ENCODE measurements around the gene MPO. TPM values are rescaled to one million over a fixed set of nuclear protein-coding genes. Genes with fewer than 3 reads are reported as not detected.

Gene MPO
- total and polyA plus RNA-seq, 9 of the 15 experiments (the other 6 are each of a cell fraction or from before 2014, with no cell fraction given), result 0.04 to 0.47 (median 0.39) TPM; not detected in 6

- intact Hi-C loops (cut with micrococcal nuclease), result no loop called here
- Histone ChIP-seq H3K4me2 (ENCODE audit: insufficient read depth, low read length) (no peak overlapping the region), H3K9me3 (replicated peaks; ENCODE audit: control insufficient read depth, insufficient read depth, low read depth, low read length) (no peaks in the 10 kb centered on the region), H3K4me3 (no peak overlapping the region), H3K27ac (ENCODE audit: extremely low read depth, low read depth, low read length) (no peak overlapping the region), H3K4me1 (replicated peaks in 1 of 2; ENCODE audit: control insufficient read depth in 2 of 2, insufficient read depth in 2 of 2, low read length in 2 of 2) (peaks cover 2 to 6% of the 10 kb centered on the region in 2 experiments; a peak in 3 of 5 replicates), H3K79me2 (ENCODE audit: control insufficient read depth, insufficient read depth, low read length) (no peaks in the 10 kb centered on the region), H3K9me1 (ENCODE audit: control insufficient read depth, insufficient read depth, low read length) (no peaks in the 10 kb centered on the region), H4K20me1 (replicated peaks; ENCODE audit: control insufficient read depth, insufficient read depth, low read length) (peaks cover 5% of the 10 kb centered on the region), H3K27me3 (ENCODE audit: control insufficient read depth in 2 of 2, insufficient read depth in 2 of 2, low read length in 2 of 2) (peaks cover 34 to 83% of the 10 kb centered on the region in 2 experiments), H3K36me3 (ENCODE audit: control insufficient read depth, insufficient read depth, low read length) (no peaks in the 10 kb centered on the region), H2AFZ (ENCODE audit: low read depth, low read length) (no peak overlapping the region), H3K9ac (ENCODE audit: insufficient read depth in 1 of 2, low read depth in 2 of 2, low read length in 2 of 2) (no peak overlapping the region)
- 4% methylated on average over 8 of the region's 12 CpGs for WGBS (ENCODE audit: insufficient coverage, low coverage, missing lambda C conversion rate)
- POLR2A ChIA-PET, result no interaction called here
- DNase-seq (ENCODE audit: extremely low read depth in 1 of 4, low spot score in 3 of 4), result no peak
- in situ Hi-C loops (cut with MboI), result no loop called here
- ATAC-seq, result no peak
- no peak for FAIRE-seq
- no TSS peak for BruUV-seq (replicated peaks)
- CTCF ChIA-PET (ENCODE audit: low intra/inter-chr PET ratio), result no interaction called here
- no peak for TF ChIP-seq SIN3B (IDR thresholded peaks at IDR 0.05; ENCODE audit: low read depth)
- TF ChIP-seq GTF2A2 (tag; IDR thresholded peaks at IDR 0.05), result no peak
- TF ChIP-seq FOXJ3 (CRISPR knock-in tag; IDR thresholded peaks at IDR 0.05), result no peak
- TF ChIP-seq REST (IDR thresholded peaks at IDR 0.05; ENCODE audit: borderline replicate concordance), result no peak
- no peak for TF ChIP-seq REST (CRISPR knock-in tag; IDR thresholded peaks at IDR 0.05; ENCODE audit: low read depth)
- TF ChIP-seq USF1 (CRISPR knock-in tag; IDR thresholded peaks at IDR 0.05), result no peak
- no peak for TF ChIP-seq ZBTB33 (CRISPR knock-in tag; IDR thresholded peaks at IDR 0.05)
- no peak for TF ChIP-seq MED1 (CRISPR knock-in tag; IDR thresholded peaks at IDR 0.05; ENCODE audit: borderline replicate concordance)
- TF ChIP-seq CGGBP1 (CRISPR knock-in tag; IDR thresholded peaks at IDR 0.05), result no peak
- no peak for TF ChIP-seq ZNF134 (CRISPR knock-in tag; conservative IDR thresholded peaks at IDR 0.05)
Observed at GRCh38 chr17:58268326-58268725, 12.4 kb downstream of the MPO start.
